Measurements from ENCODE around the gene ARHGEF9.
"Not testable (repeated sequence)": the region's sequence is repeated elsewhere in the genome, so short reads cannot be mapped to it uniquely, and the experiment has no call there.

Gene ARHGEF9

GRCh38 chrX:63784902-63785707, at the start of gene ARHGEF9:
TSS of gene ARHGEF9 (minus strand) at chrX:63785214. CDS start at chrX:63785145, 69 bp downstream.
- peak in 1 of 2 donors; percentile 1 for DNase-seq

DNA sequence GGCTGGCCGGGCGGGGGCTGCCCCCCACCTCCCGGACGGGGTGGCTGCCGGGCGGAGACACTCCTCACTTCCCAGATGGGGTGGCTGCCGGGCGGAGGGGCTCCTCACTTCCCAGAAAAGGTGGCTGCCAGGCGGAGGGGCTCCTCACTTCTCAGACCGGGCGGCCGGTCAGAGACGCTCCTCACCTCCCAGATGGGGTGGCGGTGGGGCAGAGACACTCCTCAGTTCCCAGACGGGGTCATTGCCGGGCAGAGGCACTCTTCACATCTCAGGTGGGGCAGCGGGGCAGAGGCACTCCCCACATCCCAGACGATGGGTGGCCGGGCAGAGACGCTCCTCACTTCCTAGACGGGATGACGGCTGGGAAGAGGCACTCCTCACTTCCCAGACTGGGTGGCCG, 40.4 kb upstream of the ARHGEF9 start:
- not testable (repeated sequence) for DNase-seq

DNA sequence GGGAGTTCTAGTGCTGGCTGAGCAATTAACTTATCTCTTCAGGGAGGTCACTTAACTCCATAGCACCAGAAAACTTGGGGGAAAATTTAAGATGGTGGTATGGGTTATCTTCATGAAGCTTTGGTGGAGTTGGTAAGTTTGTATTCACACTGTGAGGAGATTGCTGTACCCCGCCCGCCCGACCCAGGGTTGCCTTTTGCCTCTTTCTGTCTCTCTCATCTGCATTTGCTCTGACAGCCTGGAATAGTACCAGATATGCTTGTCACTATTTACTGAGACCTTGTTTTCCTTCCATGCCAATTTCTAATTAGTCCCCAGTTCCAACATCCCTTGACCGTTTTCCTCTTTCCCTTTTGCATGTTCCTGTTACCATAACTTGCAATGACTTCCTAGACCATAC, 33.1 kb upstream of the ARHGEF9 start:
- no peak for DNase-seq

DNA sequence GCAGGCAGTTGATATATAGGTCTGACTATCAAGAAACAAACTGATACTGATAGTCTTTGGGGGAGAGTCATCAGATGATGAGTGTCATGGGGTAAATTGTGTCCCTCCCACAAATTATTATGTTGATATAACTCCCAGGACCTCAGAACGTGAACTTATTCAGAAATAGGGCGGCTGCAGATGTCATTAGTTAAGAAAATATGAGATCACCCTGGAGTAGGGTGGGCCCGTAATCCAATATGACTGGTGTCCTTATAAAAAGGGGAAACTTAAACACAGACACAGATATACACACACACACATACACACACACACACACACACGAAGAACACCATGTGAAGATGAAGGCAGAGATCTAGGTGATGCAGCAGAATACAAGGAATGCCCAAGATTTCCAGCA, 32.7 kb upstream of the ARHGEF9 start:
- DNase-seq, result no peak

GRCh38 chrX:63812823-63813222, 27.8 kb upstream of the ARHGEF9 start:
- DNase-seq, result no peak

DNA sequence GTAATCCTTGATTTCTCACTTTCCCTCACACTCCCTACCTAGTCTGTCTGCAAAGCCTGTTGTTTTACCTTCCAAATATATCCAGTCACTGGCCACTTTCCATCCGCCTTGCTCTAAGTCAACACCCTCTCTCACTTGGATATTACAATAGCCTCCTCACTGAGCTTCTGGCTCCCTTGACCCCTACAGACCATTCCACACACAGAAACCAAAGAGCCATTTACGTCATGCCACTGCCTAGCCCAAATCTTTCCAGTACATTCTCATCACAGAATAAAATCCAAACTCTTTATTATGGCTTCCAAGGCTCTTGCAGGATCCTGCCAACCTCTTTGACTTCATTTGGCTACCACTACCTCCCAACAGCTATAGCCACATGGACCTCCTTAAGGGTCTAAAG, 25.7 kb upstream of the ARHGEF9 start:
- DNase-seq, result no peak

DNA sequence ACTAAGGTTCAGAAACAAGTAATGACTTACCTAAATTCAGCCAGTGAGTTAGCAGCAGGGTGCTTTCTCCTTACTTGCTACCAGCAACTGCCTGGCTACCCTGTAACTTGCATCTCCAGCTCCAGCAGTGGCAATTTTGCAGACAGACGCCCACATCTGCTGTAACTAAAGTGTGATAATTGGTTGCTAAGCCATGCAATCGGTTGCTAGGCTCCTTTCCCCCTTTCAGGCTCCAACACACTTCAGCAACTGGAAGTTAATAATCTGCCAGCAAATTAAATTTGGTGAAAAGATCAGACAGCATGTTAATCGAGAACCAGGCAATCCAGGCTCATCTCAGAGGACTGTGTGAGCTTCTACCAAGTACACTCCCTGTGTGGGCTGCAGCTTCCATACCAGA, 24.2 kb upstream of the ARHGEF9 start:
- peak in 1 of 2 donors; percentile 1 for DNase-seq

- DNase-seq, result not testable (repeated sequence)
Observed at GRCh38 chrX:63795406-63795805, 10.4 kb upstream of the ARHGEF9 start.

DNA sequence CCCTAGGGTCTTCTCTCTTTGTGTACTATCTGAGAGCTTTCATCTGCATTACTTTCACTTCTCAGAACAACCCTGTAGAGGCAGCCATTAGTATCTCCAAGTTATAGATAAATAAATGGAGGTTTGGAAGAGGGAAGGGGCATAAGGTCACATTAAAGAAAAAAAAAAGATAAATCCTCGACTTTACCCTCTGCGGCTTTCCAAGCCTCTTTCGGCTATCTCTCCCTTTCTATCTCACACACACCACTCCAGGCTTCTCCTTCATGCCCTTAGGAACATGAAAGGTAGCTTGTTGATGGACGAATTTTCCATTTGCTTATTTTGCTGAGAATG, 660 bp upstream of the ARHGEF9 start:
- no peak for DNase-seq

GRCh38 chrX:63784346-63784901, 590 bp downstream of the ARHGEF9 start:
- DNase-seq, result no peak

DNA sequence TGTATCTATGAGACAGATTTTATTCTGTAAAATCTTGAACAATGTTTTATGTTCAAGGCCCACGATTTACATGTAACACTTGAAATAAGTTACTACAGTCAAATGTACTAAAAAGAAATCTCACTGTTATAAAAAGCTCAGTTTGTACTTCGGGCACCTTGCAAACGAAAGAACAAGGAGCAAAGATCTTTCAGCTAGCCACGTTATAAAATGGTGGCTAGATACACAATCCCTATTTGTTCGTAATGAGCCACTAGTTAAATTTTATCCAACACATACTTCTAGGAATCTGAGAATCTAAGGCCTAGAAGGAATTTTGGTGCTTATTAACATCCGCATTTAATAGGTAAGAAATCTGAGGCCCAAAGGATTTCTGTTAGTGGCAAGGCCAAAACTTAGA, 2.5 kb downstream of the ARHGEF9 start:
- no peak for DNase-seq

- DNase-seq, result no peak
Observed at GRCh38 chrX:63768760-63769159, 16.3 kb downstream of the ARHGEF9 start.

- DNase-seq, result no peak
Observed at GRCh38 chrX:63765712-63766111, 19.3 kb downstream of the ARHGEF9 start.

- DNase-seq, result no peak
Observed at GRCh38 chrX:63764946-63765345, 20.1 kb downstream of the ARHGEF9 start.

GRCh38 chrX:63761639-63762038, 23.4 kb downstream of the ARHGEF9 start:
- DNase-seq, result no peak

- DNase-seq, result no peak
Observed at GRCh38 chrX:63758011-63758410, 27.0 kb downstream of the ARHGEF9 start.

GRCh38 chrX:63755892-63756291, 29.1 kb downstream of the ARHGEF9 start:
- DNase-seq, result no peak

DNA sequence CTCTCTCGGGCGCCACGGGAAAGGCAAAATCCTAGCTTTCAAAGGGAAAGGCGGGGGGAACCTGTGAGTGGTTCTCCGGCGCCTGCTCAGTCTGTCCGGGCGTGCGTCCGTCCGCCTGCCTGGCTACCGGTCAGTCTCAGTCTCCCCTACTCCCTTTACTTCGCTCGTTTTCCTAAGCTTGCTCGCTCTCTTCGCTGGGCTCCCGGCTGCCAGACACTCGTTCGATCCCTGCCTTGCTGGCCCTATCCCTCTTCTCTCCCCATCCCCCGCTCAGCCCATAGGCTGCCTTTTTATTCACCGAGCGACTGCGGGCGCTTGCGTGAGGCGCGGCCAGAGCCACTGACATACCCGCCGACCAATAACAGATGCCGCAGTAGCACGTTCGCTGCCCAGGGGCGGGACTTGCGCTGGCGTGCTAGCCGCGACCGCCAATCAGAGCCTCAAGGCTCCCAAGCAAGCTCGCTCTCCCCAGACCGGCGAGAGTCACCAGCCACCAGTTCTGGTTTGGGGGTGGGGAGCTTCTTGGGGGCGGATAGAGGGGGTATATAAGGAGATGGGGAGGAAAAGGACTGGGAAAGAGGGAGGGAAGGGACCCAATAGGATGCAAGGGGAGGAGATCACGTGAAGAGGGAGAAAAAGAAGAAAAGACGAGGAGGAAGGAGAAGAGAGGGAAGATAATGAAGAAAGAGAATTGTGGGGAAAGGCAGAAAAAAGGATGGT, 30.0 kb downstream of the ARHGEF9 start:
- peak; percentile 81 to 87 for DNase-seq

- DNase-seq, result no peak
Observed at GRCh38 chrX:63754136-63754859, 30.7 kb downstream of the ARHGEF9 start.

- no peak for DNase-seq
Observed at GRCh38 chrX:63751481-63751880, 33.5 kb downstream of the ARHGEF9 start.

- DNase-seq, result no peak
Observed at GRCh38 chrX:63750811-63751210, 34.2 kb downstream of the ARHGEF9 start.

- DNase-seq, result no peak
Observed at GRCh38 chrX:63747331-63747730, 37.7 kb downstream of the ARHGEF9 start.

- no peak for DNase-seq
Observed at GRCh38 chrX:63746715-63747114, 38.3 kb downstream of the ARHGEF9 start.

All from hippocampal formation (tissue), 2 donors.